Left hindlimb (tissue), 1 donor: ENCODE results near the gene PCDHGA6.
"Not testable (repeated sequence)": the region's sequence is repeated elsewhere in the genome, so short reads cannot be mapped to it uniquely, and the experiment has no call there.

Experiments
- DNase-seq: peaks from one replicate; pipeline ENCODE4 v3.0.0-alpha.2; 2018

Gene PCDHGA6

DNA sequence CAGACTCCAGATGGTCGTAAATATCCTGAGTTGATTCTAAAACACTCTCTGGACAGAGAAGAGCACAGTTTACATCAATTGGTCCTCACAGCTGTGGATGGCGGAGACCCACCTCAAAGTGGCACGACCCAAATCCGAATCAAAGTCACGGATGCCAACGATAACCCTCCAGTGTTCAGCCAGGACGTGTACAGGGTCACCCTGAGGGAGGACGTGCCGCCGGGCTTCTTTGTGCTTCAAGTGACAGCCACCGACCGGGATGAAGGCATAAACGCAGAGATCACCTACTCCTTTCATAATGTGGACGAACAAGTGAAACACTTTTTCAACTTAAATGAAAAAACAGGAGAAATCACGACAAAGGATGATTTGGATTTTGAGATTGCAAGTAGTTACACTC lies 13.0 kb upstream of the PCDHGA6 start:
- DNase-seq: no peak

- DNase-seq: no peak
Observed at GRCh38 chr5:141362719-141363118, 11.0 kb upstream of the PCDHGA6 start.

DNA sequence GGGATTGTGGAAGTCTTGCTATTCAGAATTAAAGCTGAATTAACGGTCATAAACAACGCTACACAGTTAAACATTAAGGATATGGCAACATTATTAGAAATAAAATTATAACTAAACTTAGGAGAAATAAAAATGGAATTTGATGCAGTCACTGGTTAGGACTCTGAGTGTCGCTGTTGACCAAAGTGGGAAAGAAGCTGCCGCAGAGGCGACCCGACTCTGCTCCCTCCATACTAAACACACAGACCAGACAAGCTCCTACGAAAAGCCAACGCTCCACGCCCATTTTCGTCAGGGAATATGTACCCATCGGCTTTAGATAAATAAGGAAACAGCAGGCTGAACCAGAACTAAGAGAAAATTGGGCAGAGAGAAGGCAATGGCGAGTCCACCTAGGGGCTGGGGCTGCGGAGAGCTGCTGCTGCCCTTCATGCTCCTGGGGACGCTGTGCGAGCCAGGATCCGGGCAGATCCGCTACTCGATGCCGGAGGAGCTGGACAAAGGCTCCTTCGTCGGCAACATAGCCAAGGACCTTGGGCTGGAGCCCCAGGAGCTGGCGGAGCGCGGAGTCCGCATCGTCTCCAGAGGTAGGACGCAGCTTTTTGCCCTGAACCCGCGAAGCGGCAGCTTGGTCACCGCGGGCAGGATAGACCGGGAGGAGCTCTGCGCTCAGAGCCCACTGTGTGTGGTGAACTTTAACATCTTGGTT lies 9.6 kb upstream of the PCDHGA6 start, which contains the start of gene PCDHGA5:
PCDHGA5 (plus strand) TSS at position 211 of the 709 bp plus-strand sequence; CDS start at position 380, 169 bp downstream.
- DNase-seq: no peak

DNA sequence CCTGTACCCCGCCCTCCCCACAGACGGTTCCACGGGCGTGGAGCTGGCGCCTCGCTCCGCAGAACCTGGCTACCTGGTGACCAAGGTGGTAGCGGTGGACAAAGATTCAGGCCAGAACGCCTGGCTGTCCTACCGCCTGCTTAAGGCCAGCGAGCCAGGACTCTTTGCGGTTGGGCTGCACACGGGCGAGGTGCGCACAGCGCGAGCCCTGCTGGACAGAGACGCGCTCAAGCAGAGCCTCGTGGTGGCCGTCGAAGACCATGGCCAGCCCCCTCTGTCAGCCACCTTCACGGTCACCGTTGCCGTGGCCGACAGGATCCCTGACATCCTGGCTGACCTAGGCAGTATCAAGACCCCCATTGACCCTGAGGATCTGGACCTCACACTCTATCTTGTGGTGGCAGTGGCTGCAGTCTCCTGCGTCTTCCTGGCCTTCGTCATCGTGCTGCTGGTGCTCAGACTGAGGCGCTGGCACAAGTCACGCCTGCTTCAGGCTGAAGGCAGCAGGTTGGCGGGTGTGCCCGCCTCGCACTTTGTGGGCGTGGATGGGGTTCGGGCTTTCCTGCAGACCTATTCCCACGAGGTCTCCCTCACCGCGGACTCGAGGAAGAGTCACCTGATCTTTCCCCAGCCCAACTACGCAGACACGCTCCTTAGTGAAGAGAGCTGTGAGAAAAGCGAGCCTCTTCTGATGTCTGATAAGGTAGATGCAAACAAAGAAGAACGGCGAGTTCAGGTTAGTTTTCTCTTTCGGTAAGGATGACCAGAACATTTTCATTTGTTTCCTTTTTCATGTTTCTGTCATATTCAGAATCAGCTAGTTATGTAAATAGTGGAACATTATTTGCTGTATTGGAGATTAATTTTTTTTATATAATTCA lies 7.4 kb upstream of the PCDHGA6 start:
- no peak for DNase-seq

- no peak for DNase-seq
Observed at GRCh38 chr5:141369994-141370848, 3.5 kb upstream of the PCDHGA6 start, which contains the start of gene PCDHGB3. Gene PCDHGB3 (plus strand): TSS chr5:141370242. CDS start chr5:141370395, 153 bp downstream.

DNA sequence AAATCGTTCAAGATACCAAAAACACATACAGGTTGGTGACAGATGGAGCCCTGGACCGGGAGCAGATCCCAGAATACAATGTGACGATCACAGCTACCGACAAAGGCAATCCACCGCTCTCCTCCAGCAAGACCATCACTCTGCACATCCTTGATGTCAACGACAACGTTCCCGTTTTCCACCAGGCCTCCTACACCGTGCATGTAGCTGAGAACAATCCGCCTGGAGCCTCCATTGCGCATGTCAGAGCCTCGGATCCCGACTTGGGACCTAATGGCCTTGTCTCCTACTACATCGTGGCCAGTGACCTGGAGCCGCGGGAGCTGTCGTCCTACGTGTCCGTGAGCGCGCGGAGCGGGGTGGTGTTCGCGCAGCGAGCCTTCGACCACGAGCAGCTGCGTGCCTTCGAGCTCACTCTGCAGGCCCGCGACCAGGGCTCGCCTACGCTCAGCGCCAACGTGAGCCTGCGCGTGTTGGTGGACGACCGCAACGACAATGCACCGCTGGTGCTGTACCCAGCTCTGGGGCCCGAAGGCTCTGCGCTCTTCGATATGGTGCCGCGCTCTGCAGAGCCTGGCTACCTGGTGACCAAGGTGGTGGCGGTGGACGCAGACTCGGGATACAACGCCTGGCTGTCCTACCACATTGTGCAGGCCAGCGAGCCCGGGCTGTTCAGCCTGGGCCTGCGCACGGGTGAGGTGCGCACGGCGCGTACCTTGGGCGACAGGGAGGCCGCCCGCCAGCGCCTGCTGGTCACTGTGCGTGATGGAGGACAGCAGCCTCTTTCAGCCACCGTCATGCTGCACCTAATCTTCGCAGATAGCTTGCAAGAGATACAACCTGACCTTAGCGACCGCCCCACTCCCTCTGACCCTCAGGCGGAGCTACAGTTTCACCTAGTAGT lies 1.9 kb upstream of the PCDHGA6 start:
- DNase-seq: no peak

- no peak for DNase-seq
Observed at GRCh38 chr5:141374627-141375026, 936 bp downstream of the PCDHGA6 start.

GRCh38 chr5:141375444-141376155 lies 1.9 kb downstream of the PCDHGA6 start:
- not testable (repeated sequence) for DNase-seq

DNA sequence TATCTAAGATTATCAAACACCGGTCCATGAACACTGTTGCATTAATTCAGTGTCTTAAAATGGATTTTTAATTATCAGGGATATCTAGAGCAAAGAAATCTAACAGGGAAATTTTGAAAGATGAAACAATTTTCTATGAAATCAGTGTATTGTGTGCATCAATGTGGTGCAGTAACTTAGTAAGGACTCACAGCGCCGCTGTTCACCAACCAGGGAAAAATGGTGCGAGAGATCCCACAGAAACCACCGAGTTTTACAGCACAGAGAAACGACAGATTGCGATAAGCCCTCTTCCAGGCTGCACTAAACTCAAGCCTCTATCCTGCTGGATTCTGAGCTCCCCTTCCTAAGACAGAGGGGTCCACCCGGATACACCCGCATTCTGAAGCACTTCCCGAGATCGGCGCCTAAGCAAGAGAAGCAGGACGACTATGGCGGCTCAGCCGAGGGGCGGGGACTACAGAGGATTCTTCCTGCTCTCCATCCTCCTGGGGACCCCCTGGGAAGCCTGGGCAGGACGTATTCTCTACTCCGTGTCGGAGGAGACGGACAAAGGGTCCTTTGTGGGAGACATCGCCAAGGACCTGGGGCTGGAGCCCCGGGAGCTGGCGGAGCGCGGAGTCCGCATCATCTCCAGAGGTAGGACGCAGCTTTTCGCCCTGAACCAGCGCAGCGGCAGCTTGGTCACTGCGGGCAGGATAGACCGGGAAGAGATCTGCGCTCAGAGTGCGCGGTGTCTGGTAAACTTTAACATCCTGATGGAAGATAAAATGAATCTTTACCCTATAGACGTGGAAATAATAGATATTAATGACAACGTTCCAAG lies 9.0 kb downstream of the PCDHGA6 start, which contains the start of gene PCDHGA7:
PCDHGA7 (plus strand) TSS at position 274 of the 826 bp plus-strand sequence; CDS start at position 432, 158 bp downstream.
- no peak for DNase-seq

- DNase-seq: no peak
Observed at GRCh38 chr5:141383345-141383744, 9.7 kb downstream of the PCDHGA6 start.

DNA sequence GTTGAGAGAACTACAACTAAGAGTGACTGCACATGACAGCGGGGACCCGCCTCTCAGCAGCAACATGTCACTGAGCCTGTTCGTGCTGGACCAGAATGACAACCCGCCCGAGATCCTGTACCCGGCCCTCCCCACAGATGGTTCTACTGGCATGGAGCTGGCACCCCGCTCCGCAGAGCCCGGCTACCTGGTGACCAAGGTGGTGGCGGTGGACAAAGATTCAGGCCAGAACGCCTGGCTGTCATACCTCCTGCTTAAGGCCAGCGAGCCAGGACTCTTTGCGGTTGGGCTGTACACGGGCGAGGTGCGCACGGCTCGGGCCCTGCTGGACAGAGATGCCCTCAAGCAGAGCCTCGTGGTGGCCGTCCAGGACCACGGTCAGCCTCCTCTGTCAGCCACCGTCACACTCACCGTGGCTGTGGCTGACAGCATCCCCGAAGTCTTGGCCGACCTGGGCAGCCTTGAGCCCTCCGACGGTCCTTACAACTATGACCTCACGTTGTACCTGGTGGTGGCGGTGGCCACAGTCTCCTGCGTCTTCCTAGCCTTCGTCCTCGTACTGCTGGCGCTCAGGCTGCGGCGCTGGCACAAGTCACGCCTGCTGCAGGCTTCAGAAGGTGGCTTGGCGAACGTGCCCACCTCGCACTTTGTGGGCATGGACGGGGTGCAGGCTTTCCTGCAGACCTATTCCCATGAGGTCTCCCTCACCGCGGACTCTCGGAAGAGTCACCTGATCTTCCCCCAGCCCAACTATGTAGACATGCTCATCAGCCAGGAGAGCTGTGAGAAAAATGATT lies 11.0 kb downstream of the PCDHGA6 start:
- DNase-seq: no peak

DNA sequence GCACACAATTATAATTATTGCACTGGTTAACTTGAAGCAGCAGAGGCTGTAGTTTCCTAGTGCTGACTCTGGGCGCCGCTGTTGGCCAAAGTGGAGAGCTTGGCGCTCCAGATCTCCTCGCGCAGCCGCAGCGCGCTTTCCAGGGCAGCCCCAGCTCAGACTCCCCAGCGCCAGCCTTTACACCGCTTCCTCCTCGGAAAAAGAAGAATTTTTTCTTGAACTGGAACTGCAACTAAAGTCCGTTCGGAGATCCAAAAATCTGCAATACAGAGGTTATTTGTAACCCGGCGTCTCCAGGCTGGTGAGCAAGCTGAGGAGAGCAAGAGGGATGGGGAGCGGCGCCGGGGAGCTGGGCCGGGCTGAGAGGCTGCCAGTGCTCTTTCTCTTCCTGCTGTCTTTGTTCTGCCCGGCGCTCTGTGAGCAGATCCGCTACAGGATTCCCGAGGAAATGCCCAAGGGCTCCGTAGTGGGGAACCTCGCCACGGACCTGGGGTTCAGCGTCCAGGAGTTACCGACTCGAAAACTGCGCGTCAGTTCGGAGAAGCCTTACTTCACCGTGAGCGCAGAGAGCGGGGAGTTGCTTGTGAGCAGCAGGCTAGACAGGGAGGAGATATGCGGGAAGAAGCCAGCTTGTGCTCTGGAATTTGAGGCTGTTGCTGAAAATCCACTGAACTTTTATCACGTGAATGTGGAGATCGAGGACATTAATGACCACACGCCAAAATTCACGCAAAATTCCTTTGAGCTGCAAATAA lies 14.0 kb downstream of the PCDHGA6 start, which contains the start of gene PCDHGB4:
PCDHGB4 (plus strand) TSS at position 142 of the 755 bp plus-strand sequence; CDS start at position 329, 187 bp downstream.
- not testable (repeated sequence) for DNase-seq

DNA sequence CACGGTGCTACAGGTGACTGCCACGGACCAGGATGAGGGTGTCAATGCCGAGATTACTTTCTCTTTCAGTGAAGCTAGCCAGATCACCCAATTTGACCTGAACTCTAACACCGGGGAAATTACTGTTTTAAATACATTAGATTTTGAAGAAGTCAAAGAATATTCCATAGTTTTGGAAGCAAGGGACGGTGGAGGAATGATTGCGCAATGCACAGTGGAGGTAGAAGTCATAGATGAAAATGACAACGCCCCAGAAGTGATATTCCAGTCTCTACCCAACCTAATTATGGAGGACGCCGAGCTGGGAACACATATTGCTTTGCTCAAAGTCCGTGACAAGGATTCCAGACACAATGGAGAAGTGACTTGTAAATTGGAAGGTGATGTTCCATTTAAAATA lies 15.0 kb downstream of the PCDHGA6 start:
- DNase-seq: no peak

- DNase-seq: no peak
Observed at GRCh38 chr5:141389153-141390042, 15.7 kb downstream of the PCDHGA6 start.

- DNase-seq: no peak
Observed at GRCh38 chr5:141392429-141393198, 18.9 kb downstream of the PCDHGA6 start, which contains the start of gene PCDHGA8. Gene PCDHGA8 (plus strand): TSS chr5:141392633. CDS start chr5:141392814, 181 bp downstream.

DNA sequence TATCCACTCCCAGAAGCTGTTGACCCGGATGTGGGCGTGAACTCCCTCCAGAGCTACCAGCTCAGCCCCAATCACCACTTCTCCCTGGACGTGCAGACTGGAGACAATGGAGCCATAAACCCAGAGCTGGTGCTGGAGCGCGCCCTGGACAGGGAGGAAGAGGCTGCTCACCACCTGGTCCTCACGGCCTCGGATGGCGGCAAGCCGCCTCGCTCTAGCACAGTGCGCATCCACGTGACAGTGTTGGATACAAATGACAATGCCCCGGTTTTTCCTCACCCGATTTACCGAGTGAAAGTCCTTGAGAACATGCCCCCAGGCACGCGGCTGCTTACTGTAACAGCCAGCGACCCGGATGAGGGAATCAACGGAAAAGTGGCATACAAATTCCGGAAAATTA lies 19.6 kb downstream of the PCDHGA6 start:
- no peak for DNase-seq
